Measurements from ENCODE around the gene PDE4C. TPM values are rescaled to one million over a fixed set of nuclear protein-coding genes. Genes with fewer than 3 reads are reported as not detected.

PDE4C gene
- total and polyA plus RNA-seq, 9 of the 15 experiments (the other 6 are each of a cell fraction or from before 2014, with no cell fraction given): 0.04 to 0.91 (median 0.20) TPM; not detected in 1

GRCh38 chr19:18233224-18233825 is 7.1 kb upstream of the PDE4C start (continued):
- TF ChIP-seq, protein P1, sequence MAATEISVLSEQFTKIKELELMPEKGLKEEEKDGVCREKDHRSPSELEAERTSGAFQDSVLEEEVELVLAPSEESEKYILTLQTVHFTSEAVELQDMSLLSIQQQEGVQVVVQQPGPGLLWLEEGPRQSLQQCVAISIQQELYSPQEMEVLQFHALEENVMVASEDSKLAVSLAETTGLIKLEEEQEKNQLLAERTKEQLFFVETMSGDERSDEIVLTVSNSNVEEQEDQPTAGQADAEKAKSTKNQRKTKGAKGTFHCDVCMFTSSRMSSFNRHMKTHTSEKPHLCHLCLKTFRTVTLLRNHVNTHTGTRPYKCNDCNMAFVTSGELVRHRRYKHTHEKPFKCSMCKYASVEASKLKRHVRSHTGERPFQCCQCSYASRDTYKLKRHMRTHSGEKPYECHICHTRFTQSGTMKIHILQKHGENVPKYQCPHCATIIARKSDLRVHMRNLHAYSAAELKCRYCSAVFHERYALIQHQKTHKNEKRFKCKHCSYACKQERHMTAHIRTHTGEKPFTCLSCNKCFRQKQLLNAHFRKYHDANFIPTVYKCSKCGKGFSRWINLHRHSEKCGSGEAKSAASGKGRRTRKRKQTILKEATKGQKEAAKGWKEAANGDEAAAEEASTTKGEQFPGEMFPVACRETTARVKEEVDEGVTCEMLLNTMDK (IDR thresholded peaks at IDR 0.05; ENCODE audit: borderline replicate concordance, insufficient read depth, low read depth, low read length, poor library complexity, severe bottlenecking): no peak
- TF ChIP-seq, protein P2, sequence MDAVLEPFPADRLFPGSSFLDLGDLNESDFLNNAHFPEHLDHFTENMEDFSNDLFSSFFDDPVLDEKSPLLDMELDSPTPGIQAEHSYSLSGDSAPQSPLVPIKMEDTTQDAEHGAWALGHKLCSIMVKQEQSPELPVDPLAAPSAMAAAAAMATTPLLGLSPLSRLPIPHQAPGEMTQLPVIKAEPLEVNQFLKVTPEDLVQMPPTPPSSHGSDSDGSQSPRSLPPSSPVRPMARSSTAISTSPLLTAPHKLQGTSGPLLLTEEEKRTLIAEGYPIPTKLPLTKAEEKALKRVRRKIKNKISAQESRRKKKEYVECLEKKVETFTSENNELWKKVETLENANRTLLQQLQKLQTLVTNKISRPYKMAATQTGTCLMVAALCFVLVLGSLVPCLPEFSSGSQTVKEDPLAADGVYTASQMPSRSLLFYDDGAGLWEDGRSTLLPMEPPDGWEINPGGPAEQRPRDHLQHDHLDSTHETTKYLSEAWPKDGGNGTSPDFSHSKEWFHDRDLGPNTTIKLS (IDR thresholded peaks at IDR 0.05; ENCODE audit: borderline replicate concordance, low read depth): 0 out of 2 replicates have a peak, but pooled peaks have one; percentile 56
- TF ChIP-seq HMG20A (CRISPR knock-in tag; conservative IDR thresholded peaks at IDR 0.05) (no peak), NCOA1 (IDR thresholded peaks at IDR 0.05; ENCODE audit: low read depth) (peak; percentile 96), HDAC2 (IDR thresholded peaks at IDR 0.05) (peak; percentile 96), TAL1 (IDR thresholded peaks at IDR 0.05) (no peak), ZNF12 (CRISPR knock-in tag; IDR thresholded peaks at IDR 0.05) (peak; percentile 65; the same call in 1 of the 2 replicates), ARID3A (IDR thresholded peaks at IDR 0.05; ENCODE audit: borderline replicate concordance, low read depth, low read length) (no peak), NFIC (IDR thresholded peaks at IDR 0.05) (no peak), NELFE (IDR thresholded peaks at IDR 0.05; ENCODE audit: insufficient read depth, insufficient read length) (no peak), ZNF133 (CRISPR knock-in tag; IDR thresholded peaks at IDR 0.05) (no peak), NFIX (CRISPR knock-in tag; IDR thresholded peaks at IDR 0.05; ENCODE audit: low read depth) (no peak), ZBTB17 (CRISPR knock-in tag; IDR thresholded peaks at IDR 0.05) (no peak; the same call in 1 of the 2 replicates), PRMT5 (CRISPR knock-in tag; IDR thresholded peaks at IDR 0.05) (peak; percentile 95), PURB (CRISPR knock-in tag; IDR thresholded peaks at IDR 0.05; ENCODE audit: low read depth) (no peak), ZNF354B (CRISPR knock-in tag; IDR thresholded peaks at IDR 0.05) (no peak), NR4A1 (CRISPR knock-in tag; IDR thresholded peaks at IDR 0.05) (no peak), NR4A1 (tag; IDR thresholded peaks at IDR 0.05) (peak; percentile 86)
- TF ChIP-seq, protein P3, sequence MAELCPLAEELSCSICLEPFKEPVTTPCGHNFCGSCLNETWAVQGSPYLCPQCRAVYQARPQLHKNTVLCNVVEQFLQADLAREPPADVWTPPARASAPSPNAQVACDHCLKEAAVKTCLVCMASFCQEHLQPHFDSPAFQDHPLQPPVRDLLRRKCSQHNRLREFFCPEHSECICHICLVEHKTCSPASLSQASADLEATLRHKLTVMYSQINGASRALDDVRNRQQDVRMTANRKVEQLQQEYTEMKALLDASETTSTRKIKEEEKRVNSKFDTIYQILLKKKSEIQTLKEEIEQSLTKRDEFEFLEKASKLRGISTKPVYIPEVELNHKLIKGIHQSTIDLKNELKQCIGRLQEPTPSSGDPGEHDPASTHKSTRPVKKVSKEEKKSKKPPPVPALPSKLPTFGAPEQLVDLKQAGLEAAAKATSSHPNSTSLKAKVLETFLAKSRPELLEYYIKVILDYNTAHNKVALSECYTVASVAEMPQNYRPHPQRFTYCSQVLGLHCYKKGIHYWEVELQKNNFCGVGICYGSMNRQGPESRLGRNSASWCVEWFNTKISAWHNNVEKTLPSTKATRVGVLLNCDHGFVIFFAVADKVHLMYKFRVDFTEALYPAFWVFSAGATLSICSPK (IDR thresholded peaks at IDR 0.05; ENCODE audit: borderline replicate concordance): no peak
- TF ChIP-seq, protein P4, sequence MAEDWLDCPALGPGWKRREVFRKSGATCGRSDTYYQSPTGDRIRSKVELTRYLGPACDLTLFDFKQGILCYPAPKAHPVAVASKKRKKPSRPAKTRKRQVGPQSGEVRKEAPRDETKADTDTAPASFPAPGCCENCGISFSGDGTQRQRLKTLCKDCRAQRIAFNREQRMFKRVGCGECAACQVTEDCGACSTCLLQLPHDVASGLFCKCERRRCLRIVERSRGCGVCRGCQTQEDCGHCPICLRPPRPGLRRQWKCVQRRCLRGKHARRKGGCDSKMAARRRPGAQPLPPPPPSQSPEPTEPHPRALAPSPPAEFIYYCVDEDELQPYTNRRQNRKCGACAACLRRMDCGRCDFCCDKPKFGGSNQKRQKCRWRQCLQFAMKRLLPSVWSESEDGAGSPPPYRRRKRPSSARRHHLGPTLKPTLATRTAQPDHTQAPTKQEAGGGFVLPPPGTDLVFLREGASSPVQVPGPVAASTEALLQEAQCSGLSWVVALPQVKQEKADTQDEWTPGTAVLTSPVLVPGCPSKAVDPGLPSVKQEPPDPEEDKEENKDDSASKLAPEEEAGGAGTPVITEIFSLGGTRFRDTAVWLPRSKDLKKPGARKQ (CRISPR knock-in tag; IDR thresholded peaks at IDR 0.05): peak; percentile 53; the same call in 1 of the 2 replicates
